PC-9 (cell line): Measurements from ENCODE around the gene ATAD3B.

ENCODE experiments used
- CTCF ChIP-seq: fragments of 200-600 bp; sonication (generic); conservative IDR thresholded peaks from 2 replicates; pipeline ENCODE4 v1.6.1; 2017; ENCODE audit warnings: mixed run types, antibody characterized with exemption, mild to moderate bottlenecking, moderate library complexity
- EZH2 ChIP-seq: fragments of 200-600 bp; sonication (generic); IDR thresholded peaks from 2 replicates; pipeline ENCODE4 v1.8.0; 2017; ENCODE audit warnings: antibody characterized with exemption, low read depth

GRCh38 chr1:1477206-1477605 is 5.6 kb downstream of the ATAD3B start:
- TF ChIP-seq EZH2 (no peak), CTCF (no peak)
